ENCODE results near the gene SYCP2.

GRCh38 chr20:59940956-59941294 lies 7.5 kb upstream of the SYCP2 start:
- TF ChIP-seq SIN3A (IDR thresholded peaks at IDR 0.05; ENCODE audit: borderline replicate concordance, low read depth, low read length) (no peak), JUND (IDR thresholded peaks at IDR 0.05) (no peak), EP300 (IDR thresholded peaks at IDR 0.05; ENCODE audit: borderline replicate concordance in 1 of 2, low read depth in 1 of 2, low read length in 1 of 2) (no peak), GABPA (IDR thresholded peaks at IDR 0.05; ENCODE audit: low read depth) (no peak), CHD2 (IDR thresholded peaks at IDR 0.05; ENCODE audit: low read length, partially characterized antibody) (no peak), CTCF (IDR thresholded peaks at IDR 0.05) (no peak), RFX5 (IDR thresholded peaks at IDR 0.05; ENCODE audit: low read length) (no peak)
